Skeletal muscle cell (primary cell): ENCODE results near the gene BMPR1B.

ENCODE experiments used
- DNase-seq: peaks from one replicate; pipeline ENCODE4 v3.0.0-alpha.2; 2010; ENCODE audit warnings: low read depth
- H3K4me3 ChIP-seq: 2 replicates; pipeline ENCODE4 v1.5.1; 2011; ENCODE audit warnings: low read depth, mild to moderate bottlenecking, control low read depth, low read length, moderate library complexity

BMPR1B gene

GRCh38 chr4:94936854-94937253 is 179.1 kb downstream of the BMPR1B start:
- no peak overlapping the region for H3K4me3 ChIP-seq
- DNase-seq = no peak

- DNase-seq = no peak
Observed at GRCh38 chr4:94939791-94940519, 182.2 kb downstream of the BMPR1B start.

GRCh38 chr4:94940520-94940908 is 182.8 kb downstream of the BMPR1B start:
- H3K4me3 ChIP-seq = no peak overlapping the region
- no peak for DNase-seq

More at GRCh38 chr4:94939791-94940519, 182.2 kb downstream of the BMPR1B start:
- no peak overlapping the region for H3K4me3 ChIP-seq

- DNase-seq = no peak
Observed at GRCh38 chr4:94941706-94942105, 184.0 kb downstream of the BMPR1B start.

GRCh38 chr4:94944726-94945125 is 187.0 kb downstream of the BMPR1B start:
- H3K4me3 ChIP-seq = no peak overlapping the region
- no peak for DNase-seq

More at GRCh38 chr4:94941706-94942105, 184.0 kb downstream of the BMPR1B start:
- H3K4me3 ChIP-seq = no peak overlapping the region

GRCh38 chr4:94947681-94948108 is 189.9 kb downstream of the BMPR1B start:
- H3K4me3 ChIP-seq = no peak overlapping the region
- DNase-seq = no peak

GRCh38 chr4:94954251-94954650 is 196.5 kb downstream of the BMPR1B start:
- no peak overlapping the region for H3K4me3 ChIP-seq
- no peak for DNase-seq

- no peak overlapping the region for H3K4me3 ChIP-seq
- DNase-seq = no peak
Observed at GRCh38 chr4:94957030-94957429, 199.3 kb downstream of the BMPR1B start.

GRCh38 chr4:94959307-94959706 is 201.6 kb downstream of the BMPR1B start:
- DNase-seq = no peak
- H3K4me3 ChIP-seq = no peak overlapping the region

GRCh38 chr4:94960708-94961107 is 203.0 kb downstream of the BMPR1B start:
- no peak overlapping the region for H3K4me3 ChIP-seq
- no peak for DNase-seq

- no peak overlapping the region for H3K4me3 ChIP-seq
- no peak for DNase-seq
Observed at GRCh38 chr4:94961420-94961819, 203.7 kb downstream of the BMPR1B start.

- DNase-seq = no peak
- no peak overlapping the region for H3K4me3 ChIP-seq
Observed at GRCh38 chr4:94962484-94962883, 204.7 kb downstream of the BMPR1B start.

GRCh38 chr4:94965852-94966251 is 208.1 kb downstream of the BMPR1B start:
- H3K4me3 ChIP-seq = no peak overlapping the region
- no peak for DNase-seq

- DNase-seq = no peak
- no peak overlapping the region for H3K4me3 ChIP-seq
Observed at GRCh38 chr4:94968493-94968892, 210.7 kb downstream of the BMPR1B start.

- DNase-seq = no peak
- no peak overlapping the region for H3K4me3 ChIP-seq
Observed at GRCh38 chr4:94970650-94971049, 212.9 kb downstream of the BMPR1B start.

- peak; percentile 43 for DNase-seq
- no peak overlapping the region for H3K4me3 ChIP-seq
Observed at GRCh38 chr4:94974773-94975172, 217.0 kb downstream of the BMPR1B start.

GRCh38 chr4:94976371-94977011 is 218.7 kb downstream of the BMPR1B start:
- no peak overlapping the region for H3K4me3 ChIP-seq
- peak; percentile 93 for DNase-seq

GRCh38 chr4:94978904-94979303 is 221.1 kb downstream of the BMPR1B start:
- DNase-seq = peak; percentile 60
- no peak overlapping the region for H3K4me3 ChIP-seq

GRCh38 chr4:94979621-94980020 is 221.9 kb downstream of the BMPR1B start:
- H3K4me3 ChIP-seq = no peak overlapping the region
- no peak for DNase-seq

GRCh38 chr4:94995684-94996394 is 238.1 kb downstream of the BMPR1B start:
- no peak for DNase-seq
- H3K4me3 ChIP-seq = no peak overlapping the region
